Fibroblast of lung (primary cell): ENCODE results near the gene ASB11.

Experiments used
- EZH2 ChIP-seq: IDR thresholded peaks from 2 replicates; pipeline ENCODE4 v1.5.1; 2012; ENCODE audit warnings: low read length, control low read depth, mild to moderate bottlenecking; ENCODE audit errors: missing control alignments
- TF ChIP-seq, protein P1 (sequence below), 2 donors: IDR thresholded peaks in 1 of 2; conservative IDR thresholded peaks in 1 of 2; 1 replicate in 1 of 2; 2 replicates in 1 of 2; pipeline ENCODE4 v1.5.1; 2011 to 2012; ENCODE audit warnings: low read length in 2 of 2, control low read depth in 1 of 2, inconsistent platforms in 1 of 2, low read depth in 1 of 2, mild to moderate bottlenecking in 1 of 2

DNA sequence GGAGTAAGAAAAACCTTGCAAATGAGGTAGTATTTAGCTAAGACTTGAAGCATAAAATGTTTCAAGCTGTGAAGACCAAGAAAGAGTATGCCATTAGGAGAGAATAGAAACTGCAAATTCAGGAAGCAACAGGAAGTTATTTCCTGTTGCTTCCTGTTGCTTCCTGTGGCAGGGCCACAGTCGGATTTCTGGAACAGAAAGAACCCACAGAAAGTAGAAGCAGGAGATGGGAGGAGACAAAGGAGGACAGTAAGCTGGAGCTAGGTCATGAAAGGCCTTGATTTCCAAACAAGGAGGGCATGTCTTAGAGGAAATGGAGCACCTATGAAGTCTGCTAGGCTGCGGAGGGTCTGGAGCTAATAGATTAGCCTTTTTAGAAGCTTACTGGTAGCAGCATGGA, 17.2 kb downstream of the ASB11 start:
- no peak for TF ChIP-seq EZH2
- TF ChIP-seq, protein P1, sequence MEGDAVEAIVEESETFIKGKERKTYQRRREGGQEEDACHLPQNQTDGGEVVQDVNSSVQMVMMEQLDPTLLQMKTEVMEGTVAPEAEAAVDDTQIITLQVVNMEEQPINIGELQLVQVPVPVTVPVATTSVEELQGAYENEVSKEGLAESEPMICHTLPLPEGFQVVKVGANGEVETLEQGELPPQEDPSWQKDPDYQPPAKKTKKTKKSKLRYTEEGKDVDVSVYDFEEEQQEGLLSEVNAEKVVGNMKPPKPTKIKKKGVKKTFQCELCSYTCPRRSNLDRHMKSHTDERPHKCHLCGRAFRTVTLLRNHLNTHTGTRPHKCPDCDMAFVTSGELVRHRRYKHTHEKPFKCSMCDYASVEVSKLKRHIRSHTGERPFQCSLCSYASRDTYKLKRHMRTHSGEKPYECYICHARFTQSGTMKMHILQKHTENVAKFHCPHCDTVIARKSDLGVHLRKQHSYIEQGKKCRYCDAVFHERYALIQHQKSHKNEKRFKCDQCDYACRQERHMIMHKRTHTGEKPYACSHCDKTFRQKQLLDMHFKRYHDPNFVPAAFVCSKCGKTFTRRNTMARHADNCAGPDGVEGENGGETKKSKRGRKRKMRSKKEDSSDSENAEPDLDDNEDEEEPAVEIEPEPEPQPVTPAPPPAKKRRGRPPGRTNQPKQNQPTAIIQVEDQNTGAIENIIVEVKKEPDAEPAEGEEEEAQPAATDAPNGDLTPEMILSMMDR (conservative IDR thresholded peaks at IDR 0.05 in 1 of 2, IDR thresholded peaks at IDR 0.05 in 1 of 2; ENCODE audit: low read depth in 1 of 2, low read length in 2 of 2) = no peak
